ENCODE data around the gene TMEM150B.

Gene TMEM150B

DNA sequence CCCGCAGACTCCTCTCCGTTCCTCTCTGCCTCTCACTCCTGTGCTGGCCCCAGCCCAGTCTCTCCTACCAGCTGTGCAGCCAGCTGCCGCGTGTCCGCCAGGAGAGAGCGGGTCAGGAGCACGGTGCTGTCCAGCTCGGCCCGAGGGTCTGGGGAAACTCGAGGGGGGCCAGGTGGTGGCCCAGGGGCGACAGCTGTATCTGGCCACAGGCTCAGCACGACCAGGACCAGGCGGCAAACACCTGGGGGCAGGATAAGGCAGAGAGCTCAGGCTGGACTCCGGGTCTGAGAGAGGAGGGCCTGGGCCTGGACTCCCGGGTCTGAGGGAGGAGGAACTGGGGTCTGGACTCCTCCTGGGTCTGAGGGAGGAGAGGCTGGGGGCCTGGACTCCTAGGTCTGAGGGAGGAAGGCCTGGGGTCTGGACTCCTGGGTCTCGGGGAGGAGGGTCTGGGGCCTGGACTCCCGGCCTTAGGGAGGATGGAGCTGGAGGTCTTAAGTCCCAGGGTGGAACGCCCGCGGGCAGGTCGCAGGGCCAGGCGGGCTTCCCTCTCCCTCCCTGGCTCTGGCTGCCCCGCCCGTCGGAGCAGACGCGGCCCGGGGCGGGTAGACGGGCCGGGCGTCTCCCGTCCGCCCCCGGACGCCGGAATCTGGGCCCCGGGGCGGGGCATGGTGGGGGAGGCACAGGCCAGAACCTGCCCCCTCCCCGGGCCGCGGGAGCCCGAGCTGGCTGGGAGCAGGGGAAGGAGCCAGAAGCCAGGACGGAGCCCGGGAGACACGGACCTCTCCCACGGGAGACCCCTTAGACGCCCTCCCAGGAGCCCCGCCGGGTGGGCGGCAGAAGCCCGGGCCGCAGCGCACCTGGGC lies 43.8 kb upstream of the TMEM150B start:
- H3K4me3 ChIP-seq (ENCODE audit: low read depth, low read length), result no peak overlapping the region
- no peak for DNase-seq (ENCODE audit: low read depth)
- TF ChIP-seq, protein P1, sequence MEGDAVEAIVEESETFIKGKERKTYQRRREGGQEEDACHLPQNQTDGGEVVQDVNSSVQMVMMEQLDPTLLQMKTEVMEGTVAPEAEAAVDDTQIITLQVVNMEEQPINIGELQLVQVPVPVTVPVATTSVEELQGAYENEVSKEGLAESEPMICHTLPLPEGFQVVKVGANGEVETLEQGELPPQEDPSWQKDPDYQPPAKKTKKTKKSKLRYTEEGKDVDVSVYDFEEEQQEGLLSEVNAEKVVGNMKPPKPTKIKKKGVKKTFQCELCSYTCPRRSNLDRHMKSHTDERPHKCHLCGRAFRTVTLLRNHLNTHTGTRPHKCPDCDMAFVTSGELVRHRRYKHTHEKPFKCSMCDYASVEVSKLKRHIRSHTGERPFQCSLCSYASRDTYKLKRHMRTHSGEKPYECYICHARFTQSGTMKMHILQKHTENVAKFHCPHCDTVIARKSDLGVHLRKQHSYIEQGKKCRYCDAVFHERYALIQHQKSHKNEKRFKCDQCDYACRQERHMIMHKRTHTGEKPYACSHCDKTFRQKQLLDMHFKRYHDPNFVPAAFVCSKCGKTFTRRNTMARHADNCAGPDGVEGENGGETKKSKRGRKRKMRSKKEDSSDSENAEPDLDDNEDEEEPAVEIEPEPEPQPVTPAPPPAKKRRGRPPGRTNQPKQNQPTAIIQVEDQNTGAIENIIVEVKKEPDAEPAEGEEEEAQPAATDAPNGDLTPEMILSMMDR (IDR thresholded peaks at IDR 0.05; ENCODE audit: insufficient read depth, low read depth, low read length, missing control alignments), result no peak

DNA sequence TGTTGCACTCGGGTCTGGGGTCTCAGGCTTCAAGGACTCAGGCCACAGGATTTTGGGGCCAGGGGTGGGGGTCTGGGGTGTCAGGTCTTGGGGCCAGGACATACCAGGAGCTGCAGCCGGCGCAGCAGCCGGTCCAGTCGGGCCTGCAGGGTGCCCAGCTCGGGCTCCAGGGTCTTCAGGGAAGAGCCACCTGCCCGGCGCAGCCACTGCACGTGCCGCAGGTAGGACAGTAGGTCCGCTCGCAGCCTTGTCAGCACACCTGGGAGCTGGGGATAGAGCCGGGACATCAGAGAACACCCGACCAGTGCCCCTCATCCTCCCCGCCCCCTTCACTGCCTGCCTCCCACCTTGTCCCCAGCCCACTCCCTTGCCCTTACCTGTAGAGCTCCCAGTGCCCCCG lies 43.0 kb upstream of the TMEM150B start:
- no peak for DNase-seq (ENCODE audit: low read depth)
- no peak overlapping the region for H3K4me3 ChIP-seq (ENCODE audit: low read depth, low read length)
- TF ChIP-seq, protein P1 (IDR thresholded peaks at IDR 0.05; ENCODE audit: insufficient read depth, low read depth, low read length, missing control alignments), result no peak

DNA sequence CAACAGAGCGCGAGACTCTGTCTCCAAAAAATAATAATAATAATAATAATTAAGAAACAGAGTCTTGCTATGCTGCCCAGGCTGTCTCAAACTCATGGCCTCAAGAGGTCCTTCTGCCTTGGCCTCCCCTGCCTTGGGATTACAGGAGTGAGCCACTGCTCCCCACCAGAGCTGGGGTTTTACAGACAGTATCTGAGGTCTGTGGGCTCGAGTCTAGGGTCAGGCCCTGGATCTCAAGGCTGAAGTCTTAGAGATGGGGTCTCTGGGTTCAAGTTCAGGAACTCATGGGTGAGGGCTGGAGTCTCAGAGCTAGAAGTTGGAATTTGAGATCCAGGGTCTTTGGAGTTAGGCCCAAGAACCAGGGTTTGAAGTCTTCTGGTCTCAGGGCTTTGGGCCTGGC lies 41.6 kb upstream of the TMEM150B start:
- TF ChIP-seq, protein P1 (IDR thresholded peaks at IDR 0.05; ENCODE audit: insufficient read depth, low read depth, low read length, missing control alignments), result no peak
- H3K4me3 ChIP-seq (ENCODE audit: low read depth, low read length), result no peak overlapping the region
- DNase-seq (ENCODE audit: low read depth), result no peak

DNA sequence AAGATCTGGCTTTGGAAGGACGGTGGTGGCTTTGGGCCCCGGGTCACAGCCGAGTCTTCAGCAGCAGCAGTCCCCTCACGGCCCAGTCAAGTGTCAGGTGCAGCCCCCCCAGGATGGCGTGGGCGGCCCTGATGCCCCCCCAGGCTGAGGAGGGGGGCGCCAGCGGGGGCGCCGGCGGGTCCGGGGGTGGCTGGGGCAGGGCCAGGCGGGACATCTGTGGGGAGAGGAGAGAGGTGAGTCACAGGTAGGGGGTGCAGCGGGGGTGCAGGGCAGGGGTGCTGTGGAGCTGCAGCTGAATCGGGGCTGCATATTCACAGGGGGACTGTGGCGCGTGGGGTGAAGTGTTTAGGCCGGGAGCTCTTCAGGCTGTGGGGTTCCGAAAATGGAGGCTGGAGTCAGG lies 40.8 kb upstream of the TMEM150B start:
- no peak for DNase-seq (ENCODE audit: low read depth)
- H3K4me3 ChIP-seq (ENCODE audit: low read depth, low read length), result no peak overlapping the region
- TF ChIP-seq, protein P1 (IDR thresholded peaks at IDR 0.05; ENCODE audit: insufficient read depth, low read depth, low read length, missing control alignments), result no peak

DNA sequence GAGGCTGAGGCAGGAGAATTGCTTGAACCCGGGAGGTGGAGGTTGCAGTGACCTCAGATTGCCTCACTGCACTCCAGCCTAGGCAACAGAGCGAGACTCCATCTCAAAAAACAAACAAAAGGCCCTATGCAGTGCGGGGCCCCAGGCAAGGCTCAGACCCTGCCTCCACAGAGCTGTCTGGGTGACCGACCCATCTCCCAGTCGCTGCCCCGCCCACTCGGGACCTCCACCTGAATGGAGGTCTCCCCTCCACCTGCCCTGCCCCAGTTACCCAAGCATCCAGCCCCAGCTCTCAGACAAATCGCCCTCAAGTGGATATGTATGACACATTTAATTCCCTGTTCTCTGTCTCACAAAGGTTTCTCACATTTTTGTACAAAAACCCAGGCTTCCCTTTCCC lies 40.1 kb upstream of the TMEM150B start:
- no peak overlapping the region for H3K4me3 ChIP-seq (ENCODE audit: low read depth, low read length)
- TF ChIP-seq, protein P1 (IDR thresholded peaks at IDR 0.05; ENCODE audit: insufficient read depth, low read depth, low read length, missing control alignments), result no peak
- DNase-seq (ENCODE audit: low read depth), result no peak

DNA sequence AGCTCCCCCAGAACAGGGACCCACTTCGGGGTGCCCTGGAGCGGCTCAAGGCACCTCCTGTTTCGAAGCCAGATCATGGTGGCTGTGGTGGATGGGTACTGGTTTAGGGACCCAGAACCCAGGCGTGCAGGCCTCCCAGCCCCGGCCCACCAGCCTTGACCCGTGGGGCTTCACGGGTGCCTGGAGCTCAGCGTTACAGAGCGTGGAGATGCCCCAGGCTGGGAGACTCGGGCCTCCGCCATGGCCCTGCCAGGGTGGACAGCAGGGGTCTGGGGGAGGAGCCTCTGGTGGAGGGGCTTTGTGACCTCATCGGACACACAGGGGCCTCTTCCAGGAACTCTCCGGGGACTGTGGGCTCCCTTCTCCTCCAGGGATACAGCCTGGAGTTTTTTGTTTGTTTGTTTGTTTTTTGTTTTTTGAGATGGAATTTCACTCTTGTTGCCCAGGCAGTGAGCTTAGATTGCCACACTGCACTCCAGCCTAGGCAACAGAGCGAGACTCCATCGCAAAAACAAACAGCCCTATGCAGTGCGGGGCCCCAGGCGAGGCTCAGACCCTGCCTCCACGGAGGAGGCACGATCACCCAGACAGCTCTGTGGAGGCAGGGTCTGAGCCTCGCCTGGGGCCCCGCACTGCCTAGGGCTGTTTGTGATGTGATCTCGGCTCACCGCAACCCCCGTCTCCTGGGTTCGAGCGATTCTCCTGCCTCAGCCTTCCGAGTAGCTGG lies 38.0 kb upstream of the TMEM150B start, which contains the start of gene GARIN5B:
TSS of gene GARIN5B (minus strand) at position 271 of the 727 bp plus-strand sequence. CDS start at position 77, 194 bp downstream.
- H3K4me3 ChIP-seq (ENCODE audit: low read depth, low read length), result no peak within 1 kb of the TSS
- TF ChIP-seq, protein P1 (IDR thresholded peaks at IDR 0.05; ENCODE audit: insufficient read depth, low read depth, low read length, missing control alignments), result no peak
- no peak for DNase-seq (ENCODE audit: low read depth)

All from GM12865 (cell line).